ENCODE data around the gene IRS2.

Gene IRS2

DNA sequence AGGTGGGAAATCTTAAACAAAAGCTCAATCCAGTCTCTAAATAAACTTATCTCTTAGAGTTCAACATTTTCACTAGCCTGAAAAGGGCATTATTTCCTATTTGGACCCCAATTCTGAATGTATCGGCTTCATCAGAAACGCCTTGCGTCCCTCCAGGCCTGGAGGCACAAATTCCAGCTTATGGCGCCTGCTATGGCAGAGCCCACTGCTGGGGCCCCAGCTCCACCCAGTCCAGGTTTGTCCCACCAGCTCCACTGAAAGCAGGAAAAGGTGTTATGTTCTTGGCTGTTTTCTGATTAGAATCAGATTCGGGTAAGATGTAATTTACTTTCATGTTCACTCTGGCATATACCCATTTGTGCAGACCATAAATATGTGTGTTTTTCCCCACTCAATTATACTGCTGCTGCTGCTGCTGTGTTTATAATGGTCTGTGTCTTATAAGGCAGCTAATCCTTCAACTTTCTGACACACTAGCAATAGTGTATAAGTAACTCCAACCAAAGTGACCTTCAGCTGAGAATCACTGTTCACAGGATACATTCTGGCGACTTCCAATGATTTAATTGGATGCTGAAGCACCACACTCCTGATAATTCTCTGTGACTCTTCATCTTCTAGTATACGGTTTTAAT is 6.4 kb downstream of the IRS2 start:
- no peak for DNase-seq

GRCh38 chr13:109779074-109779473 is 7.3 kb downstream of the IRS2 start:
- no peak for DNase-seq

DNA sequence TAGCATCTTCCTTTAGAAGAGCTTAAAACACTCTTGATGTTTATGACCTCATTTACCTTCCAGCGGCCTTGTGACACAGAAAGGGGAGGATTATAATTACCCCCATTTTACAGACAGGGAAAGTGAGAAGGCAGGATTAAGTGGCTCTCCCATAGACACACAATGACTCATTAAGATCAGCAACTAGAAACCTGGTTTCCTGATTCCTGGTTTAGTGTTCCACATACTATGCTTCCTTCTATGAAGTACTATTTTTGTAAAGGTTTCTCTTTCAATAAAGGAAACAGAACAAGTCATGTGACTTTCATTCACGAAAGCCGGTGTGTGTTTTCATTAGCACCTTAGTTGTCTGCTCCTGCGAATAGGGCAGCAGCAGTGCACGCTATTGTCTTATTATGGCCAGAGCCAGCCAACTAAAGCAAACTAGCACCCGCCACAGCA is 8.3 kb downstream of the IRS2 start:
- DNase-seq = no peak

DNA sequence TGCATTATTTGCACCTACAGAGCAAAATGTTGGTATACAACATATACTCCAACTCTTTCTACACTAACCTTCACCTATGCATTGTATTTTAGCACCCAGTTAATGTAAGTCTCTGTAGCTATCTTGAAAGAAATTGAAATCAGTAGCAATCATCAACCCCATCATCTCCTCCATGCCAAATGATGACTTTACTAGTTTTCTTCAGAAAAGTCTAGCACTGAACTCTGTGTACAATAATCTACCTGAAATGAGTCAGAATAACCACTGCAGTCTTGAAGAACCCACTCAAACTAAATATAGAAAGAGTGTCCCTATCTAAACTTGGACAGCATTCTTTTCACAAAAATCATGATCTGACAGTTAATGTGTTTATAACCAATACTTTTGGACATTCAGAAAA is 9.8 kb downstream of the IRS2 start:
- DNase-seq = no peak

DNA sequence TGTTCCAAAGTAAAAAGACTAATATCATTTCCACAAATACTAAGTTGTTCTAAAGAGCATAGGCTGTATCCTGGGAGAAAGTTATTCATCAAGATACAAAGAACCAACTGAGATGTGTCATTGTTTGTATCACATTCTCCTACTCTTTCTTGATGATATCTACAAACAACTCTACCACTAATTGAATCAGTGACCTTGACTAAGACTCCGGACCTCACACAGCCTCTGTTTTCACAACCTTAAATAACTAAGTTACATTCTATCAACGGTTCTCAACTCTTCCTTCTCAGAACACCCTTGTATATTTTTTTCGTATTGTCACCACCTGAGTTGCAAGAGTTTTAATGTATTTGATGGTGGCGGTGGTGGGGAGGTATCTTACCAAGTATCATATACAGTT is 12.6 kb downstream of the IRS2 start:
- DNase-seq = no peak

DNA sequence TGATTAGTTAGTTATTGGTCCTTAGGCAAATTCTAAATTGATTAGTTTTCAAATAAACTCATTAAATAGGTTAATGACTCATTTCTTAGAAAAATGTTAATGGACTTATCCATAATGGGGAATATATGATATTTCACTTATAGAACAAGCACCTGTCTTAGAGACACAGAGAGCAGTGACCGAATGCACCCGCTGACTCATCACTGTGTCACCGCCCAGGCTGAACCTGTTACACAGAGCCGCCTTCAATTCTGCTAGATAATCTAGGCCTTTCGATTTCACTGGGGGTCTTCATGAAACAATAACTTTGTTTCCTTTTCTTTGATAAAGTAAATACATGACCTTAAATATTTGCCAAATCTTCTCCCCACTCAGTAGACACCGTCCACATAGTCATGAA is 13.1 kb downstream of the IRS2 start:
- no peak for DNase-seq

GRCh38 chr13:109771926-109772325 is 14.5 kb downstream of the IRS2 start:
- no peak for DNase-seq

- no peak for DNase-seq
Measured at GRCh38 chr13:109770436-109770835, 15.9 kb downstream of the IRS2 start.

DNA sequence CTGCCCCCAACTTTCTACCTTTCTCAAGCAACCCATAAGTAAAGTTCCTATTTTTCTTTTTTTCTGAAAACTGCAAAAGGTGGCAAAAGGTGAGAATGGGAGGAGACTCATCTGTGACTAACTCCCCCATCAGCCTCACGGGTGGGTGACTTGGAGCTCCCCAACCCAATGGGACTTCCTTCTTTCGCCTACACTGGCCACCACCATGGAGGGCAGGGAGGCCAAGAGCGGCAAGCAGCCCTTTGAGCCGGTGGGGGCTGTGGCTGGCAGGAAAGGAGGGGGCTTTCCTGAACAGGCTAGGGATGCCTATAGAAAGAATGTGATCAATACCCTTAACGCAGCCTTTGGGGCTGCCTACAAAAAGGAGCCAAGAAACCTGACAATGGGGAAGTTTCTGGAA is 16.5 kb downstream of the IRS2 start:
- DNase-seq = no peak

GRCh38 chr13:109769275-109769674 is 17.1 kb downstream of the IRS2 start:
- no peak for DNase-seq

DNA sequence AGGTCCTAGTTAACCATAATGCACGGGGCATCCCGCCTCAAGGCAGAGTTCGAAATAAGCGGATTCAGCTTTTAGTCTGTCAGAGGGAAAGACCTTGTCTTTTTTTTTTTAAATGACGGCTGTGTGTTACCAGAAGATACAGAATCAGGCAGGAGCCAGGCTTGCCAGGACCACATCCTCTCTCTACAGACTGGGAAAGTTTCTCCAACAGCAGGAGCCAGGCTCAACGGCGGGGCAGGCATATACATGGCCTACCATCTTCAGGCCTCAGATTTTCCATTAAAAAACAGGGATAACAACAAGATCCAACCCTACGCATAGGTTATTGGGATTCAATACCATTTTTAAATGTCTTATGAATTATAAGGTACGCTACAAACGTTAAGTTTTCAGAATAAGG is 17.8 kb downstream of the IRS2 start:
- no peak for DNase-seq

DNA sequence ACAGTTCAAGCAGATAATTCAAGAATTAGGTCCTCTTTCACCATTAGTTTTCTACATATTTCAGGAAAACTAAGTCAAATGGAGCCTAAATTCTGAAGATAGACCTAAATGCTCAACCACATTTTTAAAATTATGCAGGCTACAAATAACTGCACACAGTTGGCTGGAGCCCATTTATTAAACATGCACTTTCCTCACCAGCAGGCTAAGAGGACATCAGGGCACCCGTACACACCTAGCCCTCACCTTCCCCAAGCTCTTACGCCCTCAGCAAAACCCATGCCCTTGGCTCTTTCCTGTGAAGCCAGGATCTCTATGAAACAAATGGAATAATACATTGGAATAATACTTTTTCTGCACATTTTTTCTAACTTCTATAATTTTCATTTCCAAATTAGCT is 18.2 kb downstream of the IRS2 start:
- DNase-seq = no peak

GRCh38 chr13:109767023-109767422 is 19.4 kb downstream of the IRS2 start:
- no peak for DNase-seq

DNA sequence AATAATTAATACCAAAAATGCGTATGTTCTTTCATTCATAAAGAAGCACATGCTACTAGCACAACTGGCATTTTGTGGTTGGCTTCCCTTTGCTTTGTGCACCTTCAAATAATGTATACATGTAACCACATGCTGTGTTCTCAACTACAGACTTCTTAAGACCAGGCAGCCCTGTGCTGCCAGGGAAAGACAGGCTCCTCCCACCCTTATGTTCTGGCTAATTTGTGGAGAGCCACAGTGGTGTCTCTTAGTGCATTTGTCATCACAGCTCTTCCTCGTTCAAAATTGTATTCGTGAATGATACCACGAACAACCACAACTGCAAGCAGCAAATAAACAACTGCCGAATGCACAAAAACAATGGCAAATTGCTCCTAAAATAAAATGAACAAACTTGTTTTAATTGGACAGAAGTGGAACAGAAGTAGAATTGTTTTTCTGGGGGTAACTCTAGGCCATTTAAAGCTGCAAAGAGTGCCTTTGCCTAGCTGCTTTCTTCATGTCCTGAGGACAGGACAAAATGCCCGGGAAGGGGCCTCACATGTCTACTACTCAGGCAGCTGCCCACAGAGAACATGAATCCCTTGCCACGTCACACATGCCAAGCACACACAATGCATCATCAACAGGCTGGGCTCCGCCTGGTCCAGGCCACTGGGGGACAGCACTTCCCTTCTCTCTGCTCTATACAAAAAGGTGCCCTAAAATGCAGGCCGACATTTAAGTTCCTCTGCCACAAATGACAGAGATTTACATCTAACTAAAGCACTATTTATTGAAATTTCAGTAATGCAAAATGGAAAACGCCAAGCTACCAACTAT is 21.7 kb downstream of the IRS2 start:
- no peak for DNase-seq

DNA sequence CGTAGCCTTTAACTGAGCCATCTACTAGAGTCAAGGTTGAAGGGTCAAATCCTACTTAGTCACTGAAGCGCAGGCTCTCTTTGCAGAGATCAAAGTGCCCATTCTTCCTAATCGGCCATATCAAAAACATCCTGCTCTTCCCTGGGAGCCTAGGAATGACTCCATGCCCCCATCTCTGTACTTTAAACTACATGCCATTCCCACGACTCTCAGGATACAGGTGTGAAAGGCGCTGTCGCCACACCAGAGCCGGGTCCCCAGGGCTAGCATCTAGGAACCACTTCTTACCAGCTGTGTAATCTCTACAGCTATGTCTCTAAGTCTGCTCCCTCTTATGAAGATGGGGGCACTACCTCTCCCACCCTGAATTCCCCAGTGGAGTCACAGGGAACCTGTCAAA is 22.3 kb downstream of the IRS2 start:
- no peak for DNase-seq

DNA sequence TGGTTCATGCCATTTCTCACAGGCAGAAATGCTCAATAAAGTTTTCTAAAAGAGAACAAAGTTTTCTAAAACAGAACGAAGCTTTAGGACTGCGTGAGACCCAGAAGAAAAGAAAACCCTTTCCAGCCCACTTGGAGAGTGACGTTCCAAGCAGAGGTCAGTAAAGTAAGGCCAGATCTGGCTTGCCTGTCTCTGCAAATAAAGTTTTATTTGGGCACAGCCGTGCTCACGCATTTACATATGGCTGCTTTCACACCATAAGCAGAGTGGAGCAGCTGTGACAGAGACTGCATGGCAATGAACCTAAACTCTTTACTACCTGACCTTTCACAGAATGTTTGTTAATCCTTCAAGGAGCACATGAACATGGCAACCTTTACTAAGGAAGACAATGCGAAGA is 23.6 kb downstream of the IRS2 start:
- DNase-seq = no peak

- no peak for DNase-seq
Measured at GRCh38 chr13:109761695-109762094, 24.7 kb downstream of the IRS2 start.

GRCh38 chr13:109760951-109761350 is 25.4 kb downstream of the IRS2 start:
- DNase-seq = no peak

DNA sequence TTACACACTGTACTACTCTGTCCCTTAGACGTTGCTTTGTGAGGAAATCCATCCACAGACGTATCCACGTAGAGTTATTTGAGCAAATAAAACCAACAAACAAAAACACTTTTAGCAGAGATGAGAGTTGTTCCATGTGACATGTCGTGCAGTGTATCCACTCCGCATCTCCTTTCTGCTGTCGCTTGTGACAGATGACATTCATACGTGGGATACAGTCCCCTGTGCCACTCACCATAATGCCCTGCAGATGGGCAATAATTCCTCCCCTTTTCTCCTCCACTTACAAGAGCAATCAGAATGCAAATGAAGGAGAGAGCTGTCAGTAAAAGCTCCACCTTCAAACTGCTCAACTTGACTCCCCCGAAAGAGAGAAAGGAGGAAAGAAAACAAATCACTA is 26.0 kb downstream of the IRS2 start:
- no peak for DNase-seq

- no peak for DNase-seq
Measured at GRCh38 chr13:109759609-109760008, 26.8 kb downstream of the IRS2 start.

- DNase-seq = no peak
Measured at GRCh38 chr13:109758937-109759480, 27.4 kb downstream of the IRS2 start.

DNA sequence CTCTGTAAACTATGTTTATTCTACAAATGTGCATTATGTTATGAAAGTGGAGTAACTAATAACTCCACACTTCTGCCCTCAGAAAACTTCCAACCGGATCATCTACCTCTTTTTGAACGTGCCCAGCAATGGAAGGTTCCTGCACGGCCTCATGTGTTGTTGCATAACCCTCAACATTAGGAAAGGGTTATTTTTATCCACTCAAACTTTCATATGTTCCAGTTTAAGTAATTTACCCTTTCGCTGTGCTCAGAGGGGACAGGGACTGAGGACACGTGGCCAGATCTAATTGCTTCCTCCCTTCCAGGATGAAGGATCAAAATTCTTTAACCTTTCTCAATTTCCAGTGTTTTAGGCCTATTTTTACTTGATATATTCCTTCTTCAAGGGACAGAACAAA is 29.6 kb downstream of the IRS2 start:
- DNase-seq = no peak

- no peak for DNase-seq
Measured at GRCh38 chr13:109755997-109756396, 30.4 kb downstream of the IRS2 start.

DNA sequence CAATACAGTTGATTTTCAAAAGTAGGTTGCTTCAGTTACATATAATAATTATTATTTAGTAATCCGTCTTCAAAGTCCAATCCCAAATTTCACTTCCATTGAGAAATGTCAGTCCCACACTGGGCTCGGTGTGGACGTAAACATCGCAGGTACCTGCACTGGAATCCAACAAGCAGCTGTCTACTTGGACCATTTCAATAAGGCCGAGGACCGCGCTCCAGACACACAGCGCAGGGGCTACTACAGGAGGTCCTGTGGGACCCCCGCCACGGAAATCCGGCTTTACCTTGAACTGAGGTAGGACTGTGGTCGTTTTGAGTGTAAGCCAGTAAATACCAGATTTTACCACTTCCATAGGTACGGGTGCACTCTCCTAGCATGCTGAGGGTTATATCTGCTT is 30.8 kb downstream of the IRS2 start:
- no peak for DNase-seq

GRCh38 chr13:109751477-109751876 is 34.9 kb downstream of the IRS2 start:
- DNase-seq = no peak
